HPDE6-E6E7 (cell line): ENCODE data around the gene PARK7.

Source experiments
- DNase-seq: peaks from one replicate; pipeline ENCODE4 v3.0.0; 2011; ENCODE audit warnings: missing footprints; ENCODE audit errors: extremely low spot score

PARK7 gene

GRCh38 chr1:7984811-7985210, 23.3 kb downstream of the PARK7 start:
- no peak for DNase-seq

DNA sequence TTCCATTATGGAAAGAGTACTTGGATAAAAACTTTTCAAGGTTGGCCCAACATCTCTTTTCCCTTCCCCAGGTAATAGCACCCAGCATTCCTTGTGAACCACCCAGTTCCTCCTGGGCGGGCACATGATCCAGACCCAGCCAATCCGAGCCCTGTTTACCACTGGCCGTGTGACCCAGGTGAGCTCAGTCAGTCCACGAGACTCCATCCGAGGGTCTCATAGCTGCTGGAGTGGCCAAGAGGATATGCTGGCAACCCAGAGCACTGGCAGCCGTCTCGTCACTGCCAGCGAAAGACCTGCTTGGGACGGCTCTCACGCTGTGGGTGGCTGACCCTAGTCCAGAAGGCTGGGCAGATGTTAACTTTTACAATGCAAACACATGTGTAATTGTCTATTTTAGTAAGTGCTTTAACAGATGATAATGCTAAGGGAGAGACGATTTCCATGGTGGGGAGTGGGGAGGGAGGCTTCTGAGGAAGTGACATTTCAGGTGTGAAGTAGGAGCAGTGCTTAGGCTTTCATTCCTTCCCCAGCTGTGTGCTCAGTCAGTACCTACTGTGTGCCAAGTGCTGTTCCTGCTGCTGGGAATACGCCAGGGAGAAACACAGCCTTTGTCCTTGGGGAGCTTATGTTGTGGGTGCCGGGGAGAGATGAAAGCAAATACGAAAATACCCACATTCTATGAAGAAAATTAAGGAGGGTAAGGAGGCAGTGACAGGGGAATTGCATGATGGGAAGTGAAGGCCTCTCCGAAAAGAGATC, 24.5 kb downstream of the PARK7 start:
- DNase-seq: no peak

DNA sequence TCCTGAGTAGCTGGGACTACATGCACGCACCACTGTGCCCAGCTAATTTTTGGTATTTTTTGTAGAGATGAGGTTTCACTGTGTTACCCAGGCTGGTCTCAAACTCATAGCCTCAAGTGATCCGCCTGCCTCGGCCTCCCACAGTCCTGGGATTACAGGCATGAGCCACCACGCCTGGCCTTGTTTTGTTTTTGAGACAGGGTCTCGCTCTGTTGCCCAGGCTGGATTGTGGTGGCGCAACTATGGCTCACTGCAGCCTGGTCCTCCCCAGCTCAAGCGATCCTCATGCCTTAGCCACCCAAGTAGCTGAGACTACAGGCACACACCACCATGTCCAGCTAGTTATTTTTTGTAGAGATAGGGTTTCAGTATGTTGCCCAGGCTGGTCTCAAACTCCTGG, 26.0 kb downstream of the PARK7 start:
- DNase-seq: no peak

DNA sequence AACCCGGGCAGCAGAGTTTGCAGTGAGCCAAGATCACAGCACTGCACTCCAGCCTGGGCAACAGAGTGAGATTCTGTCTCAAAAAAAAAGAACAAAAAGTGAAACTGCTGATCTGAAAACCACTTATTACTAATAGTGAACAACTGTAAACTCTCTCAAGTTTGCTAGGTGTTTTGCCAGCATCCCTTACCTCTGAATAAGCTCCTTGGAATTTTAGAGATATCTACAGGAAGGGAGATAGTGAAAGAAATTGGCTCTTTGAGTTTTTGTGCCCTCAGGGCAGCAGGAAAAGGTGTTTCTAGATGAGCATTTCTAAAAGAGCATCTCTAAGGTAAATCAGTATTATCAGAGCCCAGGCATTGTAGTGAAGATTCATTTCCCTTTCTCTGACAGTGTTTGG, 27.1 kb downstream of the PARK7 start:
- DNase-seq: no peak

DNA sequence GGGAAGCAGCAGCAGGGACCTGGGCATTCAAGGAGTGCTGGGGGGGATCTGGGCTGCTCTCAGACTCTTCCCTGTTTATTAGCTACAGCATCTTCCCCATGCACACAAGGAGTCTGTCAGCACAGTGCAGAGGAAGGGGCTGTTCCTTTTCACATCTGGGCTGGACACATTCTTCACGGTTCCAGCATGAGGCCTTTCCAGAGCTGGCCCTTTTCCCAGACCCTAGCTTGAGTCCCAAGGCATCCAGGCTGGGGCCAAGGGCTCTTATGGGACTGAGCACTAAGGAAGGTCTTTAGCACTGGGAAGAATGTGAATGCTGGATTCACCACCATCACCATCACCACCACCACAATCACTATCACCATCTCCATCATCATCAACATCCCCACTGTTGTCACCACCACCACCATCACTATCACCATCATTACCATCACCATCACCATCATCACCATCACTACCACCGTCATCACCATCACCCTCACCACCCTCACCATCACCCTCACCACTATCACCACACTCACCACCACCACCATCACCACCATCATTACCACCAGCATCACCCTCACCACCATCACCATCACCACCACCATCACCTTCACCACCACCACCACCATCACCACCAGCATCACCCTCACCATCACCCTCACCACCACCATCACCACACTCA, 28.4 kb downstream of the PARK7 start:
- DNase-seq: no peak

DNA sequence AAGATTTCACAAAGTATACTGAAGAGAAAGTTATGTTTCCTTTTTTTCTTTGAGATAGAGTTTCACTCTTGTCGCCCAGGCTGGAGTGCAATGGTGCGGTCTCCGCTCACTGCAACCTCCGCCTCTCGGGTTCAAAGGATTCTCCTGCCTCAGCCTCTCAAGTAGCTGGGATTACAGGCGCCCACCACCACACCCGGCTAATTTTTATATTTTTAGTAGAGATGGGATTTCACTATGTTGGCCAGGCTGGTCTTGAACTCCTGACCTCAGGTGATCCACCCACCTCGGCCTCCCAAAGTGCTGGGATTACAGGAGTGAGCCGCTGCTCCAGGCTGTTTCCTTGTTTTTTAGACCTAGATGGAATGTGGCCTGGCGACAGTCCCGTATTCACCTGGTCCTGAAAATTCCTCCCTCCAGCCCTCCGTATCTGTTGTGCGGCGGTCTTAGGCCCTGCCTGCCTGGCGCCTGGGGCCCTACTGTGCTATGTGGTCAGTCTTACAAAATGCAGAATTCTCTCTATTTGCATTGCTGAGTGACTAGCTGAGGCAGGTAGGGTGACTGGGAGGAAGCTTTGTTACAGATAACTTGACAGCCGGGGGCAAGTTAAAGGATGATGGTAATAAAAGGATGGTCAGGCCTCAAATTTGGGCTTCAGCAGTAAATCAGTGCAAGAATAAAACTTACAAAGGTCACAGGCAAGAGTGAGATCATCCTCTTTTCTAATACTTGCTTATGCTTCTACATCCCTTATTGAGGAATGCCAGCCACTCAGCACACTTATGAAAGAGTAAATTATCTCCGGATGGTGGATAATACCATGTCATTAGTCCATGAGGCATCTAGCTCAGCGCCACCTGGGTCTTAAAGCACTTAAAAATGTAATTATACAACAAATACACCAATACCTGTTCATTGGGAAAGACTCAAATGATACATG, 30.3 kb downstream of the PARK7 start:
- no peak for DNase-seq

DNA sequence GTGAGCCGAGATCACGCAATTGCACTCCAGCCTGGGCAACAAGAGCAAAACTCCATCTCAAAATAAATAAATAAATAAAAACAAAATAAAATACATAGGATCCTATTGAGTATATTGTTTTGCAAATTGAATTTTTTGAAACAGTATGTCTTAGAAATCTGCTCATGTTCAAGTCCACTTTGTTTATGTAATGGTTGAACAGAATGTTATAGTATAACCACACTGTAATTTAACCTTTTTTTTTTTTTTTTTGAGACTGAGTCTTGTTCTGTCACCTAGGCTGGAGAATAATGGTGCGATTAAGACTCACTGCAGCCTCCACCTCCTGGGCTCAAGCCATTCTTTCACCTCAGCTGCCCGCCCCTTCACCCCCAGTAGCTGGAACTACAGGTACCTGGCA, 31.4 kb downstream of the PARK7 start:
- no peak for DNase-seq

- no peak for DNase-seq
Measured at GRCh38 chr1:7993593-7994479, 32.3 kb downstream of the PARK7 start.

GRCh38 chr1:7994827-7995226, 33.3 kb downstream of the PARK7 start:
- DNase-seq: no peak

DNA sequence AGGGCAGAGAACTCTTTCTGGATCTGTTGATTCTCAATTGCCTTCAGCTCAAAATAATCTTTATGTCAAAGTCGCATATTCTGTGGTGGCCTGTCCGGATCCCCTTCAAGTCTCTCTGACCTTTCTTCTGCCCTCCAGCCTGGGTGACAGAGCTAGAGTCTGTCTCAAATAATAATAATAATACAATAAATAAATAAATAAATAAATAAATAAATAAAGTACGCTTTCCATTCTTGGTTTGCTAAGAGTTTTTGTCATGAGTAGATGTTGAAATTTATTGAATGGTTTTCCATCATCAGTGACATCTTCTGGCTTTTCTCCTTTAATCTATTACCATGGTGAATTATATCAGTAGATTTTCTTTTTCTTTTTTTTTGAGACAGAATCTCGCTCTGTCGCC, 33.9 kb downstream of the PARK7 start:
- no peak for DNase-seq

DNA sequence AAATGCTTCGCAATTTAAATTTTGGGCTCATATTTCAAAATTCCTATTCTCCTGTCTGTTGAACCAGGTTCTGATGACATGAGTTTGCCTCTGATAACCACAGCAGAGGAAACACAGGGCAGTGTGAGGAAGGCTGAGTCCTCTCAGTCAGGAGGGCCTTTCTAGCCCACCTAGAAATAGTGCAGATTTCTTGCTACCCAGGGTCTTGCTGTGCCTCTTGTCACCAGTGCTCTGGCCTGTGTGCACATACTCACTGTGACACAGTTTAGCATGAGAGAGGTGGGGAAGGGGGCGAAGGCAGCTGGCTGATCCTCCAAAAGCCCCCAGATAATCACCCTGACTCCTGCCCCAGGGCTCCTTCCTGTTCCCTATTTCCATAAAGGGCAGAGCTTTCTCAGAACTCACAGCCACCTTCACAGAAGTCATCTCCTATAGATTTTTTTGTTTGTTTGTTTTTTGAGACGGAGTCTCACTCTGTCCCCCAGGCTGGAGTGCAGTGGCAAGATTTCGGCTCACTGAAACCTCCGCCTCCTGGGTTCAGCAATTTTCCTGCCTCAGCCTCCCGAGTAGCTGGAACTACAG, 40.9 kb downstream of the PARK7 start:
- DNase-seq: no peak

DNA sequence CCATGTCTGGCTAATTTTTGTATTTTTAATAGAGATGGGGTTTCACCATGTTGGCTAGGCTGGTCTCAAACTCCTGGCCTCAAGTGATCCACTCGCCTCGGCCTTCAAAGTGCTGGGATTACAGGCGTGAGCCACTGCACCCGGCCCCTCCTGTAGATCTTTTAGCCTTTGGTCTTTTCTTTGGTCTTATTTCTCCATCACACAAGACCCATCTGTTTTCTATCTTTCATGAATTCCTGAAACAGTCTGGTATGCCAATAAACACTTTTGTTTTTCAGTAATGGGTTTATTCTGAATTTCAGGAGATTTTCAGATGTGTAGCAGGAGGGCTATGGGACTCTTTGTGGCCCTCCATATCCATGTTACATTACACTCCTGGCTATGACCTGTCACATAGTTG, 41.4 kb downstream of the PARK7 start:
- DNase-seq: no peak

- DNase-seq: no peak
Measured at GRCh38 chr1:8003438-8004112, 42.1 kb downstream of the PARK7 start.

GRCh38 chr1:8004113-8004802, 42.7 kb downstream of the PARK7 start:
- DNase-seq: no peak

- DNase-seq: peak; percentile 91
Measured at GRCh38 chr1:8004803-8005573, 43.5 kb downstream of the PARK7 start.

DNA sequence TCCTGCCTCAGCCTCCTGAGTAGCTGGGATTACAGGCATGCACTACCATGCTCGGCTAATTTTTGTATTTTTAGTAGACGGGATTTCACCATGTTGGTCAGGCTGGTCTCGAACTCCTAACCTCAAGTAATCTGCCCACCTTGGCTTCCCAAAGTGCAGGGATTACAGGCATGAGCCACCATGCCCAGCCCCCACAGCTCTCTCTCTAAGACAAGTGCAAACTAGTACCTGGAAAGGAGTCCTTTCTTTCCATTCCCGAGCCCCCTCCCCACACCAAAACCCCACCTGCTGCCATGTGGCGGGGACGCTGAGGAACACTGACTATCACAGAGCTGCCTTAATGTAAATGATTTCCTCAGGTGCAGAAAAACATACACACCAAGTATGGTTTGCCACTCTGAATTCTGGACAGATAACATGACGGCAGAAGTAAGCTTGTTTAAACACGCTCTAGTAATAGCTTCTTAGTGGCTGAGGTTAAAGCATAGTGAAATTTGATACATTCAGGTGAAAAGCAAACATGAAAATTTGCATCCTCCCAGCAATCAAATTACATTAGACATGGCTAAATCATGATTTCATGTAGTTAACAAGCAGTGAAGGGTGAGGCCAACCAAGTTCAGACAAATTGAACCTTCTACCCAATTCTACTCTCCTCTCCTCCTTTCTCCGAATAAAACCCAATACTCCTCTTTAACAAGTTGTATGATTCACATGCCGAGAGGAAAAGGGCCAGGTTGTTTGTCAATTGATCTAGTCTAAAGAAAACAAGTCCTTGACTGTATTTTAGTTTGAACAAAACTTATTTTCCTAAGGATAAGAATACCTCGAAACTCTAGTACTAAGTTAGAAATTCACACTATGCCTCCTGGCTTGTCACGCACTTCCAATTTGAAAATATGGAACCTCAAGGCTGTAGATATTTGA, 44.8 kb downstream of the PARK7 start:
- peak; percentile 36 for DNase-seq

- no peak for DNase-seq
Measured at GRCh38 chr1:8009043-8010002, 47.8 kb downstream of the PARK7 start.
